Cardiac fibroblast (primary cell): ENCODE measurements around the gene ADAMTSL4.

ENCODE experiments used
- DNase-seq, 2 donors: peaks; one replicate each; pipeline versions ENCODE4 v3.0.0 to v3.0.0-alpha.2; 2010; ENCODE audit warnings: low read depth in 2 of 2
- H3K4me3 ChIP-seq, 2 donors: replicated peaks in 1 of 2; 1 replicate in 1 of 2; 2 replicates in 1 of 2; pipeline ENCODE4 v1.5.1; 2011; ENCODE audit warnings: low read depth in 2 of 2, low read length in 2 of 2, mild to moderate bottlenecking in 2 of 2, moderate library complexity in 1 of 2
- CTCF ChIP-seq: IDR thresholded peaks from one replicate; pipeline ENCODE4 v1.5.1; 2011; ENCODE audit warnings: low read depth, mild to moderate bottlenecking, low read length, inconsistent platforms

Gene ADAMTSL4

GRCh38 chr1:150555198-150555970 lies 6.2 kb downstream of the ADAMTSL4 start:
- no peak for TF ChIP-seq CTCF
- H3K4me3 ChIP-seq = no peak overlapping the region
- DNase-seq = no peak

- TF ChIP-seq CTCF = no peak
- no peak overlapping the region for H3K4me3 ChIP-seq
- DNase-seq = no peak
These were observed 7.0 kb downstream of the ADAMTSL4 start for GRCh38 chr1:150555971-150556865.

GRCh38 chr1:150557065-150557600 lies 7.9 kb downstream of the ADAMTSL4 start:
- no peak for TF ChIP-seq CTCF
- H3K4me3 ChIP-seq = no peak overlapping the region
- no peak for DNase-seq

- H3K4me3 ChIP-seq = no peak overlapping the region
- no peak for DNase-seq
- TF ChIP-seq CTCF = no peak
These were observed 8.6 kb downstream of the ADAMTSL4 start for GRCh38 chr1:150557813-150558212.

GRCh38 chr1:150558303-150558704 lies 9.1 kb downstream of the ADAMTSL4 start:
- peak overlapping the region; percentile 25 to 47 for H3K4me3 ChIP-seq
- no peak for DNase-seq
- no peak for TF ChIP-seq CTCF

GRCh38 chr1:150558761-150559655 lies 9.8 kb downstream of the ADAMTSL4 start:
- H3K4me3 ChIP-seq = peak overlapping the region; percentile 25 to 47
- DNase-seq = peak; percentile 55 to 70
- no peak for TF ChIP-seq CTCF
